Skeletal muscle tissue (tissue), 4 donors: ENCODE results near the gene PCDHA3. TPM values are rescaled to one million over a fixed set of nuclear protein-coding genes. Genes with fewer than 3 reads are reported as not detected.
A peak's percentile ranks its signal among the peaks of the same experiment; 100 is the strongest.
"Not testable (repeated sequence)": the region's sequence is repeated elsewhere in the genome, so short reads cannot be mapped to it uniquely, and the experiment has no call there.

Experiments
- H3K27ac ChIP-seq: one replicate; pipeline ENCODE4 v1.7.0; 2013; ENCODE audit warnings: mild to moderate bottlenecking, low read depth, low read length, inconsistent platforms
- H3K27me3 ChIP-seq, 3 donors: one replicate each; pipeline ENCODE4 v1.7.0; 2013; ENCODE audit warnings: low read length in 3 of 3; ENCODE audit not compliant: control insufficient read depth in 3 of 3, insufficient read depth in 3 of 3
- H3K36me3 ChIP-seq, 3 donors: one replicate each; pipeline ENCODE4 v1.7.0; 2013; ENCODE audit warnings: low read length in 3 of 3; ENCODE audit not compliant: control insufficient read depth in 3 of 3, insufficient read depth in 3 of 3
- H3K4me1 ChIP-seq, 3 donors: one replicate each; pipeline ENCODE4 v1.7.0; 2013; ENCODE audit warnings: low read length in 3 of 3, mild to moderate bottlenecking in 3 of 3; ENCODE audit not compliant: control insufficient read depth in 3 of 3, insufficient read depth in 3 of 3
- H3K4me3 ChIP-seq, 3 donors: one replicate each; pipeline ENCODE4 v1.7.0; 2013; ENCODE audit warnings: low read length in 3 of 3
- H3K9ac ChIP-seq, 3 donors: one replicate each; pipeline ENCODE4 v1.7.0; 2013; ENCODE audit warnings: low read length in 3 of 3, mild to moderate bottlenecking in 3 of 3, moderate library complexity in 2 of 3, low read depth in 1 of 3
- H3K9me3 ChIP-seq, 3 donors: one replicate each; pipeline ENCODE4 v1.7.0; 2013; ENCODE audit warnings: low read length in 3 of 3; ENCODE audit not compliant: control insufficient read depth in 3 of 3
- total RNA-seq: library from RNA; depleted of rRNA; stranded (reverse); fragments of >200 nt; gene quantifications from one replicate; pipeline ENCODE4 v1.2.3, GENCODE V29; 2014
- donor health status: Osteomylitis.

Gene PCDHA3
- not detected for total RNA-seq

- Histone ChIP-seq H3K36me3 (no peaks in the 10 kb centered on the region), H3K9ac (no peak within 1 kb of the TSS), H3K27ac (no peak within 1 kb of the TSS), H3K4me1 (no peaks in the 10 kb centered on the region), H3K27me3 (peaks cover 0 to 15% (median 0%) of the 10 kb centered on the region in 3 donors), H3K4me3 (peak within 1 kb of the TSS in 1 of 3 donors; percentile 15), H3K9me3 (peaks cover 8 to 24% (median 9%) of the 10 kb centered on the region in 3 donors)
Observed at GRCh38 chr5:140800816-140801493, at the start of gene PCDHA3. PCDHA3 (plus strand) TSS chr5:140801057.

GRCh38 chr5:140753561-140753960 is 47.3 kb upstream of the PCDHA3 start:
- peaks cover 5 to 15% (median 14%) of the 10 kb centered on the region in 3 donors for H3K9me3 ChIP-seq
- no peak overlapping the region for H3K27ac ChIP-seq

GRCh38 chr5:140764177-140764973 is 36.5 kb upstream of the PCDHA3 start:
- Histone ChIP-seq H3K36me3 (no peaks in the 10 kb centered on the region), H3K4me3 (no peak overlapping the region), H3K27ac (no peak overlapping the region), H3K4me1 (no peaks in the 10 kb centered on the region), H3K9ac (no peak overlapping the region), H3K9me3 (peaks cover 29 to 51% (median 33%) of the 10 kb centered on the region in 3 donors), H3K27me3 (no peaks in the 10 kb centered on the region)

More at GRCh38 chr5:140753561-140753960, 47.3 kb upstream of the PCDHA3 start:
- no peaks in the 10 kb centered on the region for H3K27me3 ChIP-seq
- H3K9ac ChIP-seq, result no peak overlapping the region
- H3K4me3 ChIP-seq, result no peak overlapping the region
- H3K4me1 ChIP-seq, result no peaks in the 10 kb centered on the region
- H3K36me3 ChIP-seq, result no peaks in the 10 kb centered on the region

GRCh38 chr5:140767444-140767843 is 33.4 kb upstream of the PCDHA3 start:
- Histone ChIP-seq H3K4me1 (no peaks in the 10 kb centered on the region), H3K36me3 (no peaks in the 10 kb centered on the region), H3K9me3 (peaks cover 29 to 56% (median 30%) of the 10 kb centered on the region in 3 donors), H3K4me3 (no peak overlapping the region), H3K27me3 (no peaks in the 10 kb centered on the region), H3K27ac (no peak overlapping the region), H3K9ac (no peak overlapping the region)

GRCh38 chr5:140780512-140780911 is 20.3 kb upstream of the PCDHA3 start:
- Histone ChIP-seq H3K36me3 (no peaks in the 10 kb centered on the region), H3K4me3 (no peak overlapping the region), H3K27ac (no peak overlapping the region), H3K9me3 (peaks cover 5 to 21% (median 19%) of the 10 kb centered on the region in 3 donors), H3K27me3 (no peaks in the 10 kb centered on the region), H3K9ac (no peak overlapping the region), H3K4me1 (no peaks in the 10 kb centered on the region)

- Histone ChIP-seq H3K27ac (no peak within 1 kb of the TSS), H3K4me3 (no peak within 1 kb of the TSS), H3K27me3 (peaks cover 0 to 10% (median 0%) of the 10 kb centered on the region in 3 donors), H3K36me3 (no peaks in the 10 kb centered on the region), H3K9me3 (peaks cover 14 to 20% (median 18%) of the 10 kb centered on the region in 3 donors), H3K4me1 (no peaks in the 10 kb centered on the region), H3K9ac (no peak within 1 kb of the TSS)
Observed at GRCh38 chr5:140785905-140786686, 14.8 kb upstream of the PCDHA3 start, which contains the start of gene PCDHA1. PCDHA1 (plus strand) TSS chr5:140786140.

GRCh38 chr5:140787422-140787821 is 13.4 kb upstream of the PCDHA3 start:
- peaks cover 0 to 10% (median 0%) of the 10 kb centered on the region in 3 donors for H3K27me3 ChIP-seq
- not testable (repeated sequence) for H3K36me3 ChIP-seq, H3K4me1 ChIP-seq, H3K27ac ChIP-seq, H3K9ac ChIP-seq
- peaks cover 14 to 18% (median 18%) of the 10 kb centered on the region in 3 donors for H3K9me3 ChIP-seq
- peak overlapping the region in 1 of 3 donors; percentile 13 for H3K4me3 ChIP-seq

GRCh38 chr5:140787849-140788504 is 12.9 kb upstream of the PCDHA3 start:
- Histone ChIP-seq H3K9me3 (peaks cover 9 to 18% (median 18%) of the 10 kb centered on the region in 3 donors), H3K27me3 (peaks cover 0 to 10% (median 0%) of the 10 kb centered on the region in 3 donors)
- not testable (repeated sequence) for H3K4me1 ChIP-seq, H3K36me3 ChIP-seq, H3K4me3 ChIP-seq, H3K9ac ChIP-seq, H3K27ac ChIP-seq

GRCh38 chr5:140791089-140791488 is 9.8 kb upstream of the PCDHA3 start:
- no peak overlapping the region for H3K27ac ChIP-seq
- H3K9ac ChIP-seq, result no peak overlapping the region
- H3K4me3 ChIP-seq, result no peak overlapping the region
- H3K9me3 ChIP-seq, result peaks cover 10 to 28% (median 23%) of the 10 kb centered on the region in 3 donors
- no peaks in the 10 kb centered on the region for H3K36me3 ChIP-seq
- H3K4me1 ChIP-seq, result no peaks in the 10 kb centered on the region
- peaks cover 0 to 10% (median 0%) of the 10 kb centered on the region in 3 donors for H3K27me3 ChIP-seq
